Upper lobe of left lung (tissue), 6 donors: ENCODE data around the gene RAB13. TPM values are rescaled to one million over a fixed set of nuclear protein-coding genes. Genes with fewer than 3 reads are reported as not detected.

Source experiments
- ATAC-seq, 2 donors: fragments of 200-7000 bp; cut with Tn5 transposase; one replicate each; pipeline ENCODE4 v1.9.1; 2022; ENCODE audit warnings: mild to moderate bottlenecking in 2 of 2, moderate library complexity in 2 of 2; ENCODE audit not compliant: low FRiP score in 2 of 2
- DNase-seq, 2 donors: peaks; one replicate each; pipeline ENCODE4 v3.0.0-alpha.2; 2019 to 2020
- H3K27ac ChIP-seq, 4 donors: fragments of 200-600 bp; sonication (generic); one replicate each; pipeline ENCODE4 v1.5.1; 2016 to 2019
- H3K27me3 ChIP-seq, 4 donors: fragments of 200-600 bp; sonication (generic); one replicate each; pipeline ENCODE4 v1.5.1; 2017 to 2019
- H3K36me3 ChIP-seq, 4 donors: fragments of 200-600 bp; sonication (generic); one replicate each; pipeline ENCODE4 v1.5.1; 2016 to 2019
- H3K4me1 ChIP-seq, 4 donors: fragments of 200-600 bp; sonication (generic); one replicate each; pipeline ENCODE4 v1.5.1; 2018 to 2019
- H3K4me3 ChIP-seq, 4 donors: fragments of 200-600 bp; sonication (generic); one replicate each; pipeline ENCODE4 v1.5.1; 2017 to 2019; ENCODE audit warnings: mild to moderate bottlenecking in 2 of 4, moderate library complexity in 1 of 4
- H3K9me3 ChIP-seq, 4 donors: fragments of 200-600 bp; sonication (generic); one replicate each; pipeline ENCODE4 v1.5.1; 2018 to 2019
- CTCF ChIP-seq, 6 experiments: fragments of 450-650 bp in 4 of 6; fragments of 200-600 bp in 2 of 6; sonication (generic) in 2 of 6; IDR thresholded peaks; one replicate each; pipeline ENCODE4 v1.5.1; 2016 to 2019; ENCODE audit warnings: antibody characterized with exemption in 6 of 6
- EP300 ChIP-seq, 4 donors: sonication (generic); formaldehyde crosslinking; IDR thresholded peaks; one replicate each; pipeline ENCODE4 v1.5.1; 2017; ENCODE audit warnings: antibody characterized with exemption in 4 of 4, control low read depth in 2 of 4
- POLR2A ChIP-seq, 4 donors: fragments of 450-650 bp; IDR thresholded peaks; one replicate each; pipeline ENCODE4 v1.5.1; 2016 to 2017; ENCODE audit warnings: antibody characterized with exemption in 4 of 4, mild to moderate bottlenecking in 2 of 4
- POLR2AphosphoS5 ChIP-seq, 2 donors: sonication (generic); formaldehyde crosslinking; IDR thresholded peaks; one replicate each; pipeline ENCODE4 v1.5.1; 2017; ENCODE audit warnings: antibody characterized with exemption in 2 of 2
- WGBS, 2 donors: methylation state at CpG; one replicate each; pipeline ENCODE4 v1.1.5; 2017 to 2018; 5-methylcytosine and 5-hydroxymethylcytosine counted together
- total RNA-seq, 6 donors: library from RNA; depleted of rRNA in 4 of 6; stranded (reverse); fragments of >200 nt in 4 of 6; gene quantifications; one replicate each; pipeline versions ENCODE4 v1.1.0 to v1.2.1, GENCODE V29; 2016 to 2021
- donor health status: DM: no; HTN: no; CAD: no; lungs with moderate emphysema.
- donor health status: DM: no; HTN: yes; CAD: no; lungs with severe emphysema.

RAB13 gene
- total RNA-seq, 6 donors from 2014 or later = 33.9 to 116 (median 56.6) TPM

GRCh38 chr1:153959454-153959853, 26.7 kb downstream of the RAB13 start:
- 76 to 78% methylated on average over 3 of the region's 3 CpGs for WGBS, 2 donors
- Histone ChIP-seq H3K4me3 (no peak overlapping the region), H3K4me1 (peaks cover 53 to 80% (median 61%) of the 10 kb centered on the region in 4 donors), H3K27ac (peak overlapping the region; percentile 91 to 96 (median 93)), H3K9me3 (no peaks in the 10 kb centered on the region), H3K36me3 (peaks cover 0 to 34% (median 11%) of the 10 kb centered on the region in 4 donors), H3K27me3 (no peaks in the 10 kb centered on the region)
- ATAC-seq (no peak), DNase-seq (no peak)
- TF ChIP-seq CTCF (IDR thresholded peaks at IDR 0.05) (no peak), POLR2A (IDR thresholded peaks at IDR 0.05) (no peak), EP300 (IDR thresholded peaks at IDR 0.05) (no peak), POLR2AphosphoS5 (IDR thresholded peaks at IDR 0.05) (no peak)

DNA sequence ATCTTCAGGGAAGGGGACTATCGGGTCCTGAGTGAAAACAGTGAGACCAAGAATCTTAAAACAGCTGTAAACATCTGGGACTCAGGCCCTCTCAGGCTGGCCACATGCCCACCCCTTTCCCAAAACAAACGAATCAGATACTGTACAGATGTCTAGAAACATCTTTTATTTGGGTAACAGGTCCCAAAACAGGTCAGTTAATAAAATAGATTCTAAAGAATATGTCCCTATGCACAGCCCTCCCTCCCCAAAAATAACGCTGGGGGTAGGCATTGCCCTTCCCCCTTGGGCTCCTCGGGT, 27.2 kb downstream of the RAB13 start:
- no peak for DNase-seq
- peaks cover 48 to 80% (median 55%) of the 10 kb centered on the region in 4 donors for H3K4me1 ChIP-seq
- H3K27ac ChIP-seq = peak overlapping the region; percentile 91 to 96 (median 93)
- no peaks in the 10 kb centered on the region for H3K27me3 ChIP-seq
- peak overlapping the region in 3 of 4 donors; percentile 83 to 96 (median 94) for H3K4me3 ChIP-seq
- no peaks in the 10 kb centered on the region for H3K9me3 ChIP-seq
- 12 to 13% methylated on average over 4 of the region's 4 CpGs for WGBS, 2 donors
- TF ChIP-seq EP300 (IDR thresholded peaks at IDR 0.05) = no peak
- TF ChIP-seq POLR2AphosphoS5 (IDR thresholded peaks at IDR 0.05) = no peak
- TF ChIP-seq CTCF (IDR thresholded peaks at IDR 0.05) = no peak
- no peak for TF ChIP-seq POLR2A (IDR thresholded peaks at IDR 0.05)
- ATAC-seq = no peak
- H3K36me3 ChIP-seq = peaks cover 0 to 40% (median 12%) of the 10 kb centered on the region in 4 donors

DNA sequence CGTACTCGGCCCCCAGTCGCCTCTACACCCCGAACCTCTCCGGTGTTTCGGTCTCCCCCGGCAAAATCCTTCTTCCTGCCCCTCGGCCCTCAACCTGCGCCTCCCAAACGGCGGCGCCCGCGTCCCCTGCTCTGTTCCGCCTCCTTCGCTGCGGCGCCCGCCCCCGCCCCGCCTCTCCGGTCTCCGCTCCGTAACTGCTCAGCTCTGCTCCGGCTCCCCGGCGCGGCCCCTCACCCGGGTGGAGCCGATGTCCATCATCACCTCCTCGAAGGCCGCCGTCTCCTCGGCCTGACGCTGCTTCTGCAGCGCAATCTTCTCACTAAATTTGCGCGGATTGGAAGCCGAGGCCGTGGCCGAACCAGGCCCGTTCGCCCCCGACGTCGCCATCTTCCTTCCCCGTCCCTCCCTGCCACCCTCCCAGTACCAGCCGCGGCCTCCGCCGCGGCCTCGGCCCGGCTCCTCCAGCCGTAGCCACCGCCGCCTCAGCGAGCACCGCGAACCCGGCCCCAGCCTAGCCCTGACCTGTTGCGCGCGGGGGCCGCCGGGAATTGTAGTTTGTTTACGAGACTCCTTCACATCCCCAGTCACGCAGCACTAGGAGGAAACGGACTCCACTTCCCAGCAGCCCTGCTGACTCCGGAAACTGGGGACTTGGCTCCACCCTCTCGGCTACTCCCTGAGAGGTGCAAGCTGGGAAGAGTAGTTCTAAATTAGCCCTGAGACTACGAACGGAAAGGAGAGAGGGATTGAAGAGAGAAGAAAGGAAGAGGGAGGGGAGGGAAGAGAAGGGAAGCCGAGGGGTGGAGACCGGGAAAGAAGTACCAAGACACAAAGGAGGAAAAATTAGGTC, 27.8 kb downstream of the RAB13 start, which contains the start of gene CRTC2:
Gene CRTC2 (minus strand): TSS at position 502 of the 850 bp plus-strand sequence. CDS start 115 bp downstream, at position 387.
- peak within 1 kb of the TSS; percentile 83 to 96 (median 90) for H3K4me3 ChIP-seq
- peak; percentile 95 for ATAC-seq
- no peaks in the 10 kb centered on the region for H3K27me3 ChIP-seq
- peaks cover 48 to 78% (median 53%) of the 10 kb centered on the region in 4 donors for H3K4me1 ChIP-seq
- 0 to 1% methylated on average over 38 to 68 of the region's 75 CpGs for WGBS, 2 donors
- peak within 1 kb of the TSS; percentile 91 to 96 (median 93) for H3K27ac ChIP-seq
- H3K36me3 ChIP-seq = peaks cover 0 to 46% (median 18%) of the 10 kb centered on the region in 4 donors
- peak in 1 of 4 donors; percentile 42 for TF ChIP-seq EP300 (IDR thresholded peaks at IDR 0.05)
- peak; percentile 86 to 92 for TF ChIP-seq POLR2AphosphoS5 (IDR thresholded peaks at IDR 0.05)
- peak in 3 of 4 donors; percentile 43 to 88 (median 72) for TF ChIP-seq POLR2A (IDR thresholded peaks at IDR 0.05)
- peak in 1 of 6 experiments; percentile 12 for TF ChIP-seq CTCF (IDR thresholded peaks at IDR 0.05)
- no peaks in the 10 kb centered on the region for H3K9me3 ChIP-seq
- DNase-seq = peak; percentile 96 to 100

DNA sequence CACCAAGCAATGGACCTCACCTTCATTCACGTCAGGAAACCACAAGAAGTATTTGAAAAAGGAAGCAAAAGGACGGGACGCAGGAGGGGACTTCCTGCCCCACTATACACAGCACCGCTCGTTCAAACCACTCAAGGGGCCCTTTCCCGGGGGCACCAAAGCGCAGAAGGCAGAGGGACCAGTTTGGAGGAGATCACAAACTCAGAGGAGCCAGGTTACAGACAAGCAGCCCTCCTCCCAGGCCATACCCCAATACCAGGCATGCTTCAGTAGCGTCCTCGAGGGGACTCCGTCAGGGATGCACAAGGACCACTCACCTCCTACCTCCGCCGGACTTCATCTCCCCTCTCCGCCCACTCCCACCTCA, 28.4 kb downstream of the RAB13 start:
- ATAC-seq (peak; percentile 0 to 3), DNase-seq (peak in 1 of 2 donors; percentile 55)
- H3K27me3 ChIP-seq = no peaks in the 10 kb centered on the region
- H3K4me3 ChIP-seq = peak overlapping the region; percentile 83 to 96 (median 90)
- H3K36me3 ChIP-seq = peaks cover 0 to 52% (median 24%) of the 10 kb centered on the region in 4 donors
- peak overlapping the region; percentile 91 to 96 (median 93) for H3K27ac ChIP-seq
- 1% methylated on average over 10 to 13 of the region's 13 CpGs for WGBS, 2 donors
- no peak for TF ChIP-seq POLR2A (IDR thresholded peaks at IDR 0.05)
- no peak for TF ChIP-seq EP300 (IDR thresholded peaks at IDR 0.05)
- no peaks in the 10 kb centered on the region for H3K9me3 ChIP-seq
- peaks cover 48 to 75% (median 53%) of the 10 kb centered on the region in 4 donors for H3K4me1 ChIP-seq

DNA sequence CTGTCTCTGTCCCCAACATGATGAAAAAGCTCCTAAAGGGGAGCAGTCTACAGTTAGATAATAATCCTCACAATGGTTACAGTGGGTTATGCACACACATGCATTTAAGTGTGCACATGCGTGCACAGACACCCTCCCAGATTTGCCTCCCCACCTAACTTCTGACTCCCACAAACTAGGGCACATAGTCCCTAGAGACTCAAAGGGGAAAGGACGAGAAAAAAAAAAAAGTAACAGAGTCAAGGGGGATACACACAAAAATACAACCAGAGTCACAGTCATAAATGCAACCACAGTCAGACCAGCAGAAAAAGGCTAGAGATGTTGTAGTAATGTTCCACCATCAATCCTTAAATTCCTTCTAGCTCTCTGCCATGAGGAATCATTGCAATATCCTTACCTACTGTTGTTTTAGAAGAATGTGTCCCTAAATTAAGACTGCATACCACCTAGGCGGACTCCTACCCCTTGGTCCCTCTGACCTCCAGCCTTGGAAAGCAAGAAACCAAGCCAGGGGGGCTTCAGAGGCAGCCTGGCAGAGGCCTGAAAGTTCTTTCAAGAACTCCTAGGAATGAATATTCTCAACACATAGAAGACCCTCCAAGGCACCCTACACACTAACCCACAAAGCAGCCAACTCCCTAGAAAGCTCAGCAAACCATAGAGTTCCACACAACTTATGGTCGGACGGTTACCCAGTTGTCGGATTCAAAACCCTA, 29.0 kb downstream of the RAB13 start:
- Histone ChIP-seq H3K36me3 (peaks cover 5 to 57% (median 30%) of the 10 kb centered on the region in 4 donors), H3K27ac (peak overlapping the region; percentile 91 to 96 (median 93)), H3K9me3 (no peaks in the 10 kb centered on the region), H3K27me3 (no peaks in the 10 kb centered on the region), H3K4me3 (peak overlapping the region; percentile 83 to 96 (median 90)), H3K4me1 (peaks cover 43 to 70% (median 47%) of the 10 kb centered on the region in 4 donors)
- DNase-seq (no peak), ATAC-seq (no peak)
- 28 to 30% methylated on average over 6 of the region's 6 CpGs for WGBS, 2 donors
- TF ChIP-seq POLR2A (IDR thresholded peaks at IDR 0.05) (no peak), CTCF (IDR thresholded peaks at IDR 0.05) (no peak)
